HEK293 (cell line): ENCODE results near the gene SMARCD3.

Experiments
- CTCF ChIA-PET: fragments of 350-600 bp; formaldehyde crosslinking; extraction: SDS; loops from one replicate; lab custom pipeline; 2021; ENCODE audit warnings: antibody characterized with exemption; lab: Yijun Ruan, JAX
- POLR2A ChIA-PET: fragments of 300-600 bp; formaldehyde crosslinking; extraction: SDS; loops from one replicate; lab custom pipeline; 2020; ENCODE audit warnings: antibody characterized with exemption, inconsistent platforms; lab: Yijun Ruan, JAX
- H3K27ac ChIP-seq: fragments of 200-500 bp; sonication (Bioruptor generic); 2 replicates; pipeline ENCODE4 v1.5.1; 2014; ENCODE audit warnings: low read depth, low read length, control low read depth, inconsistent platforms; ENCODE audit errors: extremely low read depth
- H3K36me3 ChIP-seq, 2 experiments: fragments of 200-500 bp in 1 of 2; sonication (Bioruptor generic) in 1 of 2; 1 replicate in 1 of 2; 2 replicates in 1 of 2; pipeline ENCODE4 v1.5.1; 2014 to 2017; ENCODE audit warnings: inconsistent platforms in 2 of 2, low read length in 2 of 2; ENCODE audit not compliant: control insufficient read depth in 2 of 2, insufficient read depth in 1 of 2
- H3K4me1 ChIP-seq: fragments of 200-500 bp; sonication (Bioruptor generic); 2 replicates; pipeline ENCODE4 v1.5.1; 2014; ENCODE audit warnings: mild to moderate bottlenecking, low read length, inconsistent platforms; ENCODE audit not compliant: control insufficient read depth, insufficient read depth
- H3K4me3 ChIP-seq: 2 replicates; pipeline ENCODE4 v1.5.1; 2011; ENCODE audit warnings: low read depth, mild to moderate bottlenecking, control low read depth, low read length, moderate library complexity
- H3K9me3 ChIP-seq: fragments of 200-500 bp; sonication (Bioruptor generic); 2 replicates; pipeline ENCODE4 v1.5.1; 2014; ENCODE audit warnings: low read depth, low read length, inconsistent platforms; ENCODE audit not compliant: control insufficient read depth, insufficient read depth
- GFI1B ChIP-seq: fragments of 450-650 bp; formaldehyde crosslinking; IDR thresholded peaks from 2 replicates; pipeline ENCODE4 v1.5.1; 2016; ENCODE audit warnings: missing biosample characterization, missing genetic modification characterization
- IKZF3 ChIP-seq: fragments of 450-650 bp; IDR thresholded peaks from 2 replicates; pipeline ENCODE4 v1.5.0; 2018; ENCODE audit warnings: missing biosample characterization, mild to moderate bottlenecking, missing genetic modification characterization, moderate library complexity
- PRDM1 ChIP-seq: fragments of 450-650 bp; formaldehyde crosslinking; IDR thresholded peaks from 2 replicates; pipeline ENCODE4; 2016; ENCODE audit warnings: missing biosample characterization, missing genetic modification characterization
- REPIN1 ChIP-seq: fragments of 450-650 bp; formaldehyde crosslinking; IDR thresholded peaks from 2 replicates; pipeline ENCODE4 v1.5.1; 2017; ENCODE audit warnings: missing biosample characterization, missing genetic modification characterization, low read depth
- ZBTB21 ChIP-seq: fragments of 450-650 bp; formaldehyde crosslinking; IDR thresholded peaks from 2 replicates; pipeline ENCODE4 v1.5.1; 2017; ENCODE audit warnings: missing biosample characterization, missing genetic modification characterization
- ZFP37 ChIP-seq: fragments of 450-650 bp; formaldehyde crosslinking; IDR thresholded peaks from 2 replicates; pipeline ENCODE4 v1.5.1; 2016; ENCODE audit warnings: missing biosample characterization, missing genetic modification characterization
- ZFP69B ChIP-seq: fragments of 450-650 bp; formaldehyde crosslinking; IDR thresholded peaks from 2 replicates; pipeline ENCODE4 v1.5.1; 2016; ENCODE audit warnings: missing biosample characterization, missing genetic modification characterization
- ZNF155 ChIP-seq: fragments of 450-650 bp; formaldehyde crosslinking; IDR thresholded peaks from 2 replicates; pipeline ENCODE4 v1.5.1; 2016; ENCODE audit warnings: missing biosample characterization, missing genetic modification characterization
- ZNF23 ChIP-seq: fragments of 450-650 bp; formaldehyde crosslinking; IDR thresholded peaks from 2 replicates; pipeline ENCODE4 v1.5.1; 2016; ENCODE audit warnings: missing biosample characterization, missing genetic modification characterization, borderline replicate concordance
- ZNF239 ChIP-seq: fragments of 450-650 bp; formaldehyde crosslinking; IDR thresholded peaks from 2 replicates; pipeline ENCODE4 v1.5.1; 2016; ENCODE audit warnings: missing biosample characterization, missing genetic modification characterization
- ZNF266 ChIP-seq: fragments of 450-650 bp; formaldehyde crosslinking; IDR thresholded peaks from 2 replicates; pipeline ENCODE4 v1.5.1; 2016; ENCODE audit warnings: missing biosample characterization, missing genetic modification characterization, low read depth
- ZNF324 ChIP-seq: fragments of 450-650 bp; formaldehyde crosslinking; IDR thresholded peaks from 2 replicates; pipeline ENCODE4 v1.5.1; 2016; ENCODE audit warnings: missing biosample characterization, missing genetic modification characterization
- ZNF549 ChIP-seq: fragments of 450-650 bp; IDR thresholded peaks from 2 replicates; pipeline ENCODE4 v1.5.1; 2018; ENCODE audit warnings: missing biosample characterization, missing genetic modification characterization, mild to moderate bottlenecking, inconsistent platforms, moderate library complexity
- ZNF561 ChIP-seq: fragments of 450-650 bp; IDR thresholded peaks from 2 replicates; pipeline ENCODE4 v1.5.1; 2018; ENCODE audit warnings: missing biosample characterization, missing genetic modification characterization, borderline replicate concordance
- ZNF571 ChIP-seq: fragments of 450-650 bp; formaldehyde crosslinking; IDR thresholded peaks from 2 replicates; pipeline ENCODE4 v1.5.0; 2017; ENCODE audit warnings: missing biosample characterization, missing genetic modification characterization
- ZNF596 ChIP-seq: fragments of 450-650 bp; IDR thresholded peaks from 2 replicates; pipeline ENCODE4 v1.5.0; 2018; ENCODE audit warnings: missing biosample characterization, mild to moderate bottlenecking, missing genetic modification characterization, moderate library complexity
- ZNF76 ChIP-seq: fragments of 450-650 bp; formaldehyde crosslinking; IDR thresholded peaks from 2 replicates; pipeline ENCODE4; 2016; ENCODE audit warnings: low read depth, missing biosample characterization, missing genetic modification characterization, borderline replicate concordance
- ZSCAN16 ChIP-seq: fragments of 450-650 bp; formaldehyde crosslinking; IDR thresholded peaks from 2 replicates; pipeline ENCODE4 v1.5.1; 2016; ENCODE audit warnings: missing biosample characterization, missing genetic modification characterization
- ZXDB ChIP-seq: fragments of 450-650 bp; formaldehyde crosslinking; IDR thresholded peaks from 2 replicates; pipeline ENCODE4 v1.5.1; 2016; ENCODE audit warnings: missing biosample characterization, missing genetic modification characterization
- TF ChIP-seq, protein P1 (sequence below): fragments of 450-650 bp; formaldehyde crosslinking; IDR thresholded peaks from 2 replicates; pipeline ENCODE4 v1.5.0; 2017; ENCODE audit warnings: missing biosample characterization, missing genetic modification characterization, borderline replicate concordance
- TF ChIP-seq, protein P2 (sequence below): fragments of 450-650 bp; formaldehyde crosslinking; IDR thresholded peaks from 2 replicates; pipeline ENCODE4 v1.5.1; 2017; ENCODE audit warnings: missing biosample characterization, missing genetic modification characterization
- TF ChIP-seq, protein P3 (sequence below): fragments of 450-650 bp; formaldehyde crosslinking; IDR thresholded peaks from 2 replicates; pipeline ENCODE4 v1.5.1; 2016; ENCODE audit warnings: missing biosample characterization, missing genetic modification characterization

Gene SMARCD3

DNA sequence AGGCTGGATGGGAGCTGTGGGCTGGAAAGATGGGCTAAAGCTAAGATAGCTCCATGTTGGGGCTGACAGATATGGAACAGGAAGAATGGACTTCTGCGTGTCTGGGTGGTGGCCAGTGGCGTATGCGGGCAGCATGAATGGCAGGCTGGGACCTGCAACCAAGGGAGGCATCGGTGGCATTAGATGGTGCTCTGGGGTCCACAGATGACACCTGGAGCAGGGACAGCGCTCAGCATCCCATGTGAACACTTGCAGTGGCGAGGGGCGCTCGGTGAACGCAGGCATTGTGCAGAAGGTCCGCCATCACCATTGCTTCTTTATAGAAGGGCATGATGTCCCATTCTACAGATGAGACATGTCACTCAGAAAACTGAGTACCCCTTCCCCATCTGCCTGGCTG, 21.0 kb upstream of the SMARCD3 start:
- ChIA-PET CTCF (no interaction called here), POLR2A (no interaction called here)
- Histone ChIP-seq H3K9me3 (no peaks in the 10 kb centered on the region), H3K36me3 (peaks cover 0 to 6% of the 10 kb centered on the region in 2 experiments; a peak in 1 of 3 replicates), H3K4me3 (no peak overlapping the region), H3K27ac (no peak overlapping the region), H3K4me1 (no peaks in the 10 kb centered on the region)
- no peak for TF ChIP-seq ZNF571 (tag by site-specific recombination)
- TF ChIP-seq ZNF76 (tag by site-specific recombination): no peak
- TF ChIP-seq ZSCAN16 (tag by site-specific recombination): no peak
- TF ChIP-seq ZNF549 (tag by site-specific recombination): no peak
- no peak for TF ChIP-seq ZNF23 (tag by site-specific recombination)
- TF ChIP-seq, protein P1, sequence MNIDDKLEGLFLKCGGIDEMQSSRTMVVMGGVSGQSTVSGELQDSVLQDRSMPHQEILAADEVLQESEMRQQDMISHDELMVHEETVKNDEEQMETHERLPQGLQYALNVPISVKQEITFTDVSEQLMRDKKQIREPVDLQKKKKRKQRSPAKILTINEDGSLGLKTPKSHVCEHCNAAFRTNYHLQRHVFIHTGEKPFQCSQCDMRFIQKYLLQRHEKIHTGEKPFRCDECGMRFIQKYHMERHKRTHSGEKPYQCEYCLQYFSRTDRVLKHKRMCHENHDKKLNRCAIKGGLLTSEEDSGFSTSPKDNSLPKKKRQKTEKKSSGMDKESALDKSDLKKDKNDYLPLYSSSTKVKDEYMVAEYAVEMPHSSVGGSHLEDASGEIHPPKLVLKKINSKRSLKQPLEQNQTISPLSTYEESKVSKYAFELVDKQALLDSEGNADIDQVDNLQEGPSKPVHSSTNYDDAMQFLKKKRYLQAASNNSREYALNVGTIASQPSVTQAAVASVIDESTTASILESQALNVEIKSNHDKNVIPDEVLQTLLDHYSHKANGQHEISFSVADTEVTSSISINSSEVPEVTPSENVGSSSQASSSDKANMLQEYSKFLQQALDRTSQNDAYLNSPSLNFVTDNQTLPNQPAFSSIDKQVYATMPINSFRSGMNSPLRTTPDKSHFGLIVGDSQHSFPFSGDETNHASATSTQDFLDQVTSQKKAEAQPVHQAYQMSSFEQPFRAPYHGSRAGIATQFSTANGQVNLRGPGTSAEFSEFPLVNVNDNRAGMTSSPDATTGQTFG (tag by site-specific recombination): no peak
- no peak for TF ChIP-seq ZNF596 (tag by site-specific recombination)

DNA sequence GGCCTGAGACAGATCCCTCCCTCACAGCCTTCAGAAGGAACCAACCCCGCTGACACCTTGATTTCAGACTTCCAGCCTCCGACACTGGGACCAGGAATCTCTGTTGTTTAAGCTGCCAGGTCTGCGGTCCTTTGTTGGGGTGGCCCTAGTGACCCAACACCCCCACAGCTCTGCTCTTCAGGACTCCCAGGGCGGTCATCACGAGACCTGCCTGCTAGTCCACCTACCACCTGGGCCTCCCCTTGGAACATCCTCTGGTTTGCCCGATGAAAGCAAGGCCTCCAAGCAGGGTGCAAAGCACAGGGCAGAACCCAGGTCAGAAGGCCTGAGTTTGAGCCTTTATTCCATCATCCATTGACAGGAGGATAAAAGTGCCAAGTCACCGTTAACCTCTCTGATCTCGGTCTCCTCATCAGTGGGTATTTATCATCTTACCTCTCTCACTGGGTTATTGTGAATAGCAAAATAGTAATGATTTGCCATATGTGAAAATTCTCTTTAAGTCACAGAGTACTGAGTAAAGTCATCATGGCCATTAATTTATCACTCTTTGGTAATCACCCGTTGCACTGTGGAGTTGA, 16.9 kb upstream of the SMARCD3 start:
- Histone ChIP-seq H3K4me1 (no peaks in the 10 kb centered on the region), H3K4me3 (no peak overlapping the region), H3K27ac (no peak overlapping the region), H3K36me3 (no peaks in the 10 kb centered on the region), H3K9me3 (no peaks in the 10 kb centered on the region)
- TF ChIP-seq, protein P2, sequence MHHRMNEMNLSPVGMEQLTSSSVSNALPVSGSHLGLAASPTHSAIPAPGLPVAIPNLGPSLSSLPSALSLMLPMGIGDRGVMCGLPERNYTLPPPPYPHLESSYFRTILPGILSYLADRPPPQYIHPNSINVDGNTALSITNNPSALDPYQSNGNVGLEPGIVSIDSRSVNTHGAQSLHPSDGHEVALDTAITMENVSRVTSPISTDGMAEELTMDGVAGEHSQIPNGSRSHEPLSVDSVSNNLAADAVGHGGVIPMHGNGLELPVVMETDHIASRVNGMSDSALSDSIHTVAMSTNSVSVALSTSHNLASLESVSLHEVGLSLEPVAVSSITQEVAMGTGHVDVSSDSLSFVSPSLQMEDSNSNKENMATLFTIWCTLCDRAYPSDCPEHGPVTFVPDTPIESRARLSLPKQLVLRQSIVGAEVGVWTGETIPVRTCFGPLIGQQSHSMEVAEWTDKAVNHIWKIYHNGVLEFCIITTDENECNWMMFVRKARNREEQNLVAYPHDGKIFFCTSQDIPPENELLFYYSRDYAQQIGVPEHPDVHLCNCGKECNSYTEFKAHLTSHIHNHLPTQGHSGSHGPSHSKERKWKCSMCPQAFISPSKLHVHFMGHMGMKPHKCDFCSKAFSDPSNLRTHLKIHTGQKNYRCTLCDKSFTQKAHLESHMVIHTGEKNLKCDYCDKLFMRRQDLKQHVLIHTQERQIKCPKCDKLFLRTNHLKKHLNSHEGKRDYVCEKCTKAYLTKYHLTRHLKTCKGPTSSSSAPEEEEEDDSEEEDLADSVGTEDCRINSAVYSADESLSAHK: no peak
- TF ChIP-seq, protein P3, sequence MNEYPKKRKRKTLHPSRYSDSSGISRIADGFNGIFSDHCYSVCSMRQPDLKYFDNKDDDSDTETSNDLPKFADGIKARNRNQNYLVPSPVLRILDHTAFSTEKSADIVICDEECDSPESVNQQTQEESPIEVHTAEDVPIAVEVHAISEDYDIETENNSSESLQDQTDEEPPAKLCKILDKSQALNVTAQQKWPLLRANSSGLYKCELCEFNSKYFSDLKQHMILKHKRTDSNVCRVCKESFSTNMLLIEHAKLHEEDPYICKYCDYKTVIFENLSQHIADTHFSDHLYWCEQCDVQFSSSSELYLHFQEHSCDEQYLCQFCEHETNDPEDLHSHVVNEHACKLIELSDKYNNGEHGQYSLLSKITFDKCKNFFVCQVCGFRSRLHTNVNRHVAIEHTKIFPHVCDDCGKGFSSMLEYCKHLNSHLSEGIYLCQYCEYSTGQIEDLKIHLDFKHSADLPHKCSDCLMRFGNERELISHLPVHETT (tag by site-specific recombination): no peak
- no peak for TF ChIP-seq ZBTB21 (tag by site-specific recombination)
- TF ChIP-seq ZNF266 (tag by site-specific recombination): no peak
- TF ChIP-seq ZNF155 (tag by site-specific recombination): no peak
- no peak for TF ChIP-seq IKZF3 (tag by site-specific recombination)
- no peak for TF ChIP-seq REPIN1 (tag by site-specific recombination)
- TF ChIP-seq ZFP69B (tag by site-specific recombination): no peak
- TF ChIP-seq ZXDB: no peak
- TF ChIP-seq PRDM1 (tag by site-specific recombination): no peak
- TF ChIP-seq, protein P1 (tag by site-specific recombination): no peak
- no peak for TF ChIP-seq GFI1B (tag by site-specific recombination)
- no peak for TF ChIP-seq ZFP37 (tag by site-specific recombination)
- TF ChIP-seq ZNF239 (tag by site-specific recombination): no peak
- TF ChIP-seq ZNF561 (tag by site-specific recombination): no peak
- TF ChIP-seq ZNF324 (tag by site-specific recombination): no peak
- POLR2A ChIA-PET: interaction anchor here (0.7 kb wide), 1 partner anchor 283 kb away, joined by 3 read pairs; no protein-coding TSS in a partner anchor
- CTCF ChIA-PET: interaction anchor here (0.6 kb wide), 1 partner anchor 510 kb away, joined by 3 read pairs; no protein-coding TSS in a partner anchor
